Hematopoietic multipotent progenitor cell treated with erythropoietin and hydrocortisone succinate and interleukin-3 and kit ligand, for 17 days (in vitro differentiated cells): ENCODE results near the gene ATP5F1E.
"Not testable (repeated sequence)": the region's sequence is repeated elsewhere in the genome, so short reads cannot be mapped to it uniquely, and the experiment has no call there.

Experiments
- DNase-seq: peaks from one replicate; pipeline ENCODE4 v3.0.0-alpha.2; 2015; ENCODE audit warnings: low spot score

Gene ATP5F1E

GRCh38 chr20:59042796-59043631 lies 10.9 kb upstream of the ATP5F1E start:
- DNase-seq, result peak; percentile 97

GRCh38 chr20:59042151-59042795 lies 10.1 kb upstream of the ATP5F1E start, which contains the start of gene PRELID3B:
Gene PRELID3B, minus strand, starts transcription at chr20:59042786. Its CDS starts 56 bp downstream, at chr20:59042730.
- peak; percentile 49 for DNase-seq

GRCh38 chr20:59041487-59041886 lies 9.4 kb upstream of the ATP5F1E start:
- DNase-seq, result not testable (repeated sequence)

- no peak for DNase-seq
Observed at GRCh38 chr20:59040667-59041066, 8.5 kb upstream of the ATP5F1E start.

GRCh38 chr20:59039233-59039632 lies 7.1 kb upstream of the ATP5F1E start:
- DNase-seq, result no peak

- no peak for DNase-seq
Observed at GRCh38 chr20:59037386-59037785, 5.3 kb upstream of the ATP5F1E start.

GRCh38 chr20:59035381-59035780 lies 3.2 kb upstream of the ATP5F1E start:
- DNase-seq, result no peak

- no peak for DNase-seq
Observed at GRCh38 chr20:59033616-59034165, 1.6 kb upstream of the ATP5F1E start.

GRCh38 chr20:59033093-59033492 lies 958 bp upstream of the ATP5F1E start:
- no peak for DNase-seq

- no peak for DNase-seq
Observed at GRCh38 chr20:59032713-59033059, 551 bp upstream of the ATP5F1E start.

GRCh38 chr20:59031564-59032022 lies 542 bp downstream of the ATP5F1E start:
- no peak for DNase-seq

GRCh38 chr20:59030911-59031563 lies 1.1 kb downstream of the ATP5F1E start:
- no peak for DNase-seq

- no peak for DNase-seq
Observed at GRCh38 chr20:59028812-59029211, 3.3 kb downstream of the ATP5F1E start.

GRCh38 chr20:59027741-59028320 lies 4.3 kb downstream of the ATP5F1E start:
- no peak for DNase-seq

GRCh38 chr20:59026904-59027740 lies 5.0 kb downstream of the ATP5F1E start:
- no peak for DNase-seq

- DNase-seq, result no peak
Observed at GRCh38 chr20:59025511-59025910, 6.6 kb downstream of the ATP5F1E start.

- DNase-seq, result no peak
Observed at GRCh38 chr20:59025086-59025485, 7.0 kb downstream of the ATP5F1E start.

- DNase-seq, result no peak
Observed at GRCh38 chr20:59024111-59024530, 8.0 kb downstream of the ATP5F1E start.

GRCh38 chr20:59023616-59024015 lies 8.5 kb downstream of the ATP5F1E start:
- no peak for DNase-seq

- DNase-seq, result no peak
Observed at GRCh38 chr20:59022754-59023153, 9.4 kb downstream of the ATP5F1E start.

GRCh38 chr20:59020938-59021551 lies 11.1 kb downstream of the ATP5F1E start:
- DNase-seq, result peak; percentile 85
